GM18526 (cell line): ENCODE data around the gene TMEM205.

ENCODE experiments used
- POLR2A ChIP-seq: IDR thresholded peaks from 3 replicates; pipeline ENCODE4 v1.6.1; 2011; ENCODE audit not compliant: insufficient read length; ENCODE audit errors: extremely low read depth

Gene TMEM205

DNA sequence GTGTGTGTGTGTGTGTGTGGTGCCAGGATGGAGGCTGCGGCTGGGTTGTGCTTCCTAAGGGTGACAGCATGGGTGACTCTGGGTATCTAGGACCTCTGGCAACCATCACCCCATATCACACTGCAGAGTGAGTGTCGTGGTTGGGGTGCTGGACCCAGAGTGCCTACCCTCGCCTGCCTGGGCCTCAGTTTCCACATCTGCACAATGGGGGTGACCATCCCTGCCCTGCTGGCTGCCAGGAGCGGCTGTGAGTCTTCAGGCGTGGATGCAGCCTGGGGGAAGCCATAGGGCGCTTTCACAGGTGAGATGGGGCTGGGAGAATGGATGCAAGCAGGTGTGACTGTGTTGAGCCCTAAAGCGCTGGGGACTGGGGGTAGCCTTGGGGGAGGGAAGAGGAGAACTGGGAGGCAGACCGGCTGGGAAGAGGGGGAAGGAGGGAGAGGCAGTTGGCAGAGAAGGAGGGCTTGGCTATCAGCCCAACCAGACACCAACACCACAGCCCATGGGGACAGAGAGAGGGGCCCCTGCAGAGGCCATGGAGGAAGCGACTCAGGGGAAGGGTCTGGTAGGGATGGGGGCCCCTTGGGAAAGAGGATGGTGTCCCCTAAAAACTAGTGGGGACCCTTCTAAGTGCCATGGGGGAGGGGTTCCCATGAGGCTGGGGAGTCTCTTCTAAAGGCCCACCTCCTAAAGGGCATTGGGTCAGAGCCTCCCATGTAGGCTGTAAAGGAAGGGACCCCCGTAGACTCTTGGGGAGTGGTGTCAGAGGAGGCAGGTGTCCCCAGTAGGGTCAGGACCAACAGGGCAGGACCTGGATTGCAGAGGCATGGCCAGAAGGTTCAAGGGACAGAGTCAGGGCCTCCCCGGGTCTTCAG lies 10.8 kb upstream of the TMEM205 start:
- no peak for TF ChIP-seq POLR2A

DNA sequence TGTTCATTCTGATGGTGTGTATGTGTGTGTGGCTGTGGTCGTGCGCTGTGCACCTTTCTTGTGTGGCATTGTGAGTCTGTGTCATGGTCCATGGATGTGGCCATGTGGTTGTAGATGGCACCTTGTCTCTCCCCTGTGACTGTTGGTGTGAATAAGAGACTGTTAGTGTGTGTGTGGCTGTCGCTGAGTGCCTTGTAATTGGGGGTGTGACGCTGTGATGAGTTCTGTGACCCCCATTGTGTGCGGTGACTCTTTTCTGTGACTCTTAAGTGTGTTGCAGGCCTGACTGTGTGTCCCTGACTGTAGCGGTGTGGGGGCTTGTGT lies 10.0 kb upstream of the TMEM205 start:
- no peak for TF ChIP-seq POLR2A

DNA sequence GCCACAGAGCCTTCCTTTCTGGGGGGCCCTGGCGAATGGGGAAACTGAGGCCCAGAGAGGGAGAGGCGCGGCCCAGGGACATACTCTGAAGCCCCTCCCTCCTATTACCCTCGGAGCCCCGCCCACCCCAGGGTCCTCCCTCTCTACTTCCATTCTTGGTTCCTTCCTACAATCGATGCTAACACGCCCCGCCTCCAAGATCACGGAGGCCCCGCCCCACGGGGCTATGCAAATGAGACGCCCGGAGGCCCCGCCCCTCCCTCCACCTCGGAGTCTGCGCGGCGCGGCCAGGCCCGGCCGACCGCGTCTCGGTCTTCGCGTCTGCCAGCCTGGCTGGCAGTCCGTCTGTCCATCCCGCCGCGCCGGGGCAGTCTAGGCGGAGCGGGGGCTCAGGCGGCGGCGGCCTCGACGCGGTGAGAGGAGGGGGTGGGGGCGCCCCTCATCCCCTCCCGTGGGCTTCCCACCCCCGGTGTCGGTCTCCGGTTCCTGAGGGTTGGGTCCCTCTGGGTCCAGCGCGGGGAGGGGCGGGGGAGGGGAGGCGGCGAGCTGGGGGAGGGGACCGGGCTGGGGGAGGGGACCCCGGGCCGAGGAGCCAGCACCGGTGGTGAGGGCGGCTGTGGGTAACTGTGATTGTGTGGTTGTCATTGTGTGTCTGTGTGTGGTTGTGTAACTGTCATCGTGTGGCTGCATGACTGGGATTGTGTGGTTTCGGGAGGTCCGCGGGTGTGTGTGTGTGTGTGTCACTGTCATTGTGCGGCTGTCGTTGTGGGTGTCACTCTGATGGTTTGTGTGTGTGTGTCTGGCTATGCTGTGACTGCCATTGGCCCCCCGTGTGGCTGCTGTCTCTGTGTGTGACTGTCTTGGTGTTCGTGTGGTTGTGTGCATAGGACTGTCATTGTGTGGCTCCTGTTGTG lies 9.3 kb upstream of the TMEM205 start, which contains the start of gene PLPPR2:
TSS of gene PLPPR2 (plus strand) at position 273 of the 914 bp plus-strand sequence. CDS start 2,242 bp downstream, outside the sequence.
- peak; percentile 30 for TF ChIP-seq POLR2A

DNA sequence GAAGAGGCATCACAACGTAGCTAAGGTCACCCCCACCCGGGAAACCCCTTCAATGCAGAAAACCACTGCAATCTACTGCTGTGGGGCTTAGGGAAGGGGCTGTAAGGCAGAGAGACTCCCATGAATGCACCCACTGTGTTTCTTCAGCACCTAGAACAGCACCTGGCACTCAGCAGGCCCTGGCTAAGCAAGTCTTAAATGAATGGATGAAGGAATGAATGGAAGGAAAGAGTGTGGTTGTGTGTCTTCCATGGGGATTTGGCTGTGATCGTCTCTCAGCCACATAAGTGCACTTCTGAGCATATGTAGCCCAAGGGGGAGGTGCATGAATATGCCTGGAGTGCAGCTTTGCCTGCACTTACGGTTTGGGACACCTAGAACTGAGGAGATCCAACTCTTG lies 3.1 kb upstream of the TMEM205 start:
- no peak for TF ChIP-seq POLR2A

DNA sequence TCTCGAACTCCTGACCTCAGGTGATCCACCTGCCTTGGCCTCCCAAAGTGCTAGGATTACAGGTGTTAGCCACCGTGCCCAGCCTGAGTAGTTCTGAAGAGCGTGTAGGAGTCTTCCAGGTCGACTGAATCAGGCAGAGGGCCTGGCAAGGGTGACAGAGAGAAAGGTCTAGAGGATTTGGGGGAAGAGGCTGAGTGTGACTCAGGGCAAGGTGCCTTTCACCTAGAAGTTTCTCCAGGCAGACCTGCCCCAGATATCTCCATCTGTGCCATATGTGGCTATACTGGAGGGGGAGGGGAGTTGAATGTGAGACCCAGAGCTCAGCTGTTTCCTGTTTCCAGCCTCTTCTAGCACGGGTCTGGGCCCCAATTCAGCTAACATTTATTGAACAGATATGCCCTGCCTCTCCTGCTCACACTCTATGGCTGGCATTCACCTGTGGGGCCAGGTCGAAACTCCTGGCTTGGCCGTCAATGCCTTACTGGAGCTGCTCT lies 1.5 kb upstream of the TMEM205 start:
- no peak for TF ChIP-seq POLR2A

DNA sequence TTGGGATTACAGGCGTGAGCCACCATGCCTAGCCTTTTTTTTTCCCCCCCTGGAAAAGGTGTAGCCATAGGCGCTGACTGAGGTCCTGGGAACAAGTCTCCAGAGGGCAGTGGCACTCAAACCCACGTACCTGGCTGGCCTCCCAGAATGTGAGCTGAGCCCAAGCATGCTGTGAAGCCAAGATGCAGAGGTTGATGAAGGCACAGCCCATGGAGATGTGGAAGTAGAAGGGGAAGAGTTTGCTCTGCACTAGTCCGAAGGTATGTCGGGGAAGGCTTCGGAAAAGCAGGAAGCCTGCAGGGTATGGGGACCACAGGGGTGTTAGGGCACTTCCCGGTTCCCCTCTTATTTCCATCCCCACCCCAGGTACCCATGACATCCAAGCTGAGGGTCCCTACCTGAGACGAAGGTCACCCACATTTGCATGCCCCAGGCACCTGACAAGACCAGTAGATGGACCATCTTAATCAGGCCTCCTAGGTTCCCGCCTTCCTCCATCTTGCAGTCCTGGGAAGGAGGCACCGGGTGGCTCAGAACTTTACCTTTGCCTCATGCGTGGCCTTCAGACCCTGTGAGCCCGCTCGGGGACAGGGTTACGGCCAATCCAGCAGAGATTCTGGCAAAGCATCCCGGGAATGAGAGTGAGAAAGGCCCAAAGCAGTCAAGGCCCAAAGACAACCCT lies 805 bp downstream of the TMEM205 start:
- TF ChIP-seq POLR2A: no peak

DNA sequence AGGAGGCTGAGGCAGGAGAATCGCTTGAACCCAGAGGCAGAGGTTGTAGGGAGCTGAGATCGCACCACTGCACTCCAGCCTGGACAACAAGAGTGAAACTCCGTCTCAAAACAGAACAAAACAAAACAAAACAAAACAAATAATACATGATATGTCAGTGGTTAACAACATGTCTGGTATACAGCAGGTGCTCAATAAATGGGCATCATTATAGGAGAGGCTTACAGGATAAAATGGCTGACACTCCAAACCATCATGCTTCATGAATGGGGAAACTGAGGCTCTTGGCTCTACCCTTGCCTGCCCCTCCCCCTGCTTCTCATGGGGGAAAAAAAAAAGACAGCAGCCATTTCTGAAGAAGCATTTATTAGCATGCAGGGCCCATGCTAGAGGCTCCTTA lies 3.6 kb downstream of the TMEM205 start:
- no peak for TF ChIP-seq POLR2A

DNA sequence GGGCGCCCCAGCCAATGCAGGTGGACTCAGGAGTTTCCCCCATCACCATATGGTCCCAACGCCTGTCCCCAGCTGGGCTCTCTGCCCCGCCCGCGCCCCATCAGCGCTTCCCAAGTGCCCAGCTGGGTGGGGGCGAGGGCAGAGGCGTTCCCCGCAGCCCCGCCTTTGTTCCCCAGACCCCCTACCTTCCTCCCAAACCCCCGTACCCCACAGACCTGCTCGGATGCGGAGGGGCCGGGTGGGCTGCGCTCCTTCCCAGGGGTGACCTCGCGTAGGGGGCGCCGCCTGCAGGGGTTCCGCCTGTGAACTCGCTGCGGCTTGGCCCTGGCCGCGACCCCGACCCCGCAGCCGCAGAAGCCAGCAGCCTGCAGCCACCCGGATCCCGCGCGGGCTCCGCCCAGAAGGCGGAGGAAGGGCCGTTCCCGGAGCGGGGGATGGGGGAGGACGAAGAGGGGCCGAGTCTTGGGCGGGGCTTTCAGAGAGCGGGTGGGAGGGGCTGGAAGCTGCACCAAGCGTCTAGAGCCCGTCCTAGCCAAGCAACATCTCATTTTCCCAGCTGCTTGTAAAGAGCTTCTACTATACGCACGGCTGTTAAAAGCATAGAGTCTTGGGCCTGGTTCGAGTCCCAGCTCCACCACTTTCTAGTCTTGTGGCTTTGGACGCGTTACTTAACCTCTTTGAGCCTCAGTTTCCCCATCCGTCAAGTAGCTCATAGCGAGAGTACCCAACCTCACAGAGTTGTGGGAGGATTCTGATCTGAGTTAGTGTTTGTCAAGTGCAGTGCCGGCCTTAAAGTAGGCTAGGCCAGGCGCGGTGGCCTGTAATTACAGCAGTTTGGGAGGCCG lies 6.6 kb downstream of the TMEM205 start, which contains the start of gene RAB3D:
TSS of gene RAB3D (minus strand) at position 404 of the 845 bp plus-strand sequence. CDS start 2,258 bp downstream, outside the sequence.
- peak; percentile 63 for TF ChIP-seq POLR2A

DNA sequence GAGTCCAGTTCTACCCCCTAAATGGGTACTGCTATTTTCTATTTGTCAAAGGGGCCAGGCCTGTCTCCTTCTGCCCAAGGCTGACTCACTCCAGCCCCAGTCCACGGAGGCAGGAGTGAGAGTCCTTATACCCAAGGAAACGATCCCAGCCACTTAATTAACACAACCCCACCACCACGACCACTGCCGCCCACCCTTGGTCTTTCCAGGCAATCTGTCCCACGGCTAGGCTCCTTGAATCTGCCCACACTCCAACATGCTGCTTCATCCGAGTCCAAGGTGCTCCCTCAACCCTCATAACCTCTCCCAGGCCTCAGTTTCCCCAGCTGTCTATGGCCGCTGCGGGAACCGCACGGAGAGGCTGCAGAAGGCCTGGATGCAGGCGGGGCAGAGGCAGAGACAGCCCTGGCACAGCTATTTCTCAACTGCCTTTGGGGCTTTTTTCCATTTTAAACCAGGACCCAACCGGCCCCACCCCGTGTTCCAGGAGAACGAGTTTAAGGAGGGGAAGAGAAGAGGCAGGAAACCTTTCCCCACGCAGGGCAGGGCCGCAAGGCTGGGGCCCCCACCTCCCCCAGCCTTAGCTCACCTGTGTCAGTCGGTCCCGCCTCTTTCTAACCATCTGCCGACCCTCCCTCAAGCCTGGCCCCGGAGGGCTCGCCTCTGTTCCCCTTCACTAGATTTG lies 7.4 kb downstream of the TMEM205 start:
- no peak for TF ChIP-seq POLR2A

DNA sequence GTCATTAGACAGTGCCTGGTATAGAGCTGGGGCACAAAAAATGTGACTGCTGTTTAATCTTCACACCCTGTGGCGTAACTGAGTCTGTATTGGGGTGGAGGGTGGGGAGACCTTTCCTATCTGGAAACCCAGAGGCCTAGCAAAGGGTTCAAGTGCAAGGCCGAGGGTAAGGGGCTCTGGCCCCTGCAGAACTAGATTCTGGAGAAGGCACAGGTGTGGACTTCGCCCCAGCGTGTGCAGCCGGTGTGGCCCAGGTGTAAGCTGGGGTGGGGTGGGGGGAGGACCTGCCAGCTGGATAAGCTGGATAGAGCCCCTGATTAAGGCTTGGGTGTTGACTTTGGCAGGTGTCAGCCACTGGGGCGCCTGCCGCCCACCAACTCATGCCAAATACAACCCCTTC lies 7.9 kb downstream of the TMEM205 start:
- TF ChIP-seq POLR2A: no peak

DNA sequence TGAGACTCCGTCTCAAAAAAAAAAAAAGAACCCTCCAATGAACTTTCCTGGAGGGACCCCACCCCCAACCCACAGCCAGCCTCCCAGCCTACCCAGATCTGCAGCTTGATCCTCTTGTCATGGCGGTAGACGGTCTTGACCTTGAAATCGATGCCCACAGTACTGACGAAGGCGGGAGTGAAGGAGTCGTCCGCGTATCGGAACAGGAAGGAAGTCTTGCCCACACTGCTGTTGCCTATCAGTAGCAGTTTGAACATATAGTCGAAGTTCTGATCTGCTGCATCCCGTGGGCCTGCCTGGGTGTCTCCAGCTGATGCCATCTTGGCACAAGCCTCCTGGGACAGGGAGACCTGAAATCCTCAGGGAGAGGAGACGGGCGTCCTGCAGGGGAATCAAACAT lies 9.0 kb downstream of the TMEM205 start:
- TF ChIP-seq POLR2A: no peak

DNA sequence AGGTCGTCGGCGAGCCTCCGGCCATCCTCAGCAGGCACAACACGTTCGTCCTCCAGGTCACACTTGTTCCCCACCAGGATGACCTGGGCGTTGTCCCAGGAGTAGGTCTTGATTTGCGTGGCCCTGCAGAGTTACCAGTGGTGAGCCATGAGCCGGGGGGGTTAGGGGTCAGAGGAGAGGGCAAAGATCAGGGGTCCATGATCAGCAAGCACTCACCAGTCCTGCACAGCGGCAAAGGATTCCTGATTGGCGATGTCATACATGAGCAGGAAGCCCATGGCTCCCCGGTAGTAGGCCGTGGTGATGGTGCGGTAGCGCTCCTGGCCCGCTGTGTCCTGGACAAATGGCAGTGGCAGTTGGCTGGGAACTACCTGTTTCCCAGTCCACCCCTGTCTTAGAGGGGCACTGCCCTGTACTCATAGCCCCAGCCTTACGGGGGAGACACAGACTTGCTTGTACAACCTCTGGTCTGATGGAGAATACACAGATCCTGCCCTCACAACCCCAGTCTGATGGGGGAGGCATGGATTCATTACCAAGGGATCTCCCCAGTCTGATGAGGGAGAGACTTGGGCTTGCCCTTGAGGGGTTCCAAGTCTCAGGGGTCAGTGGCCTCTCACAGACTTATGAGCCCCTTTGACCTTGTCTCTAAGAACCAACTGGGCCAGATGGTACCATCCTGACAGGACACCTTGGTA lies 10.5 kb downstream of the TMEM205 start:
- TF ChIP-seq POLR2A: no peak

DNA sequence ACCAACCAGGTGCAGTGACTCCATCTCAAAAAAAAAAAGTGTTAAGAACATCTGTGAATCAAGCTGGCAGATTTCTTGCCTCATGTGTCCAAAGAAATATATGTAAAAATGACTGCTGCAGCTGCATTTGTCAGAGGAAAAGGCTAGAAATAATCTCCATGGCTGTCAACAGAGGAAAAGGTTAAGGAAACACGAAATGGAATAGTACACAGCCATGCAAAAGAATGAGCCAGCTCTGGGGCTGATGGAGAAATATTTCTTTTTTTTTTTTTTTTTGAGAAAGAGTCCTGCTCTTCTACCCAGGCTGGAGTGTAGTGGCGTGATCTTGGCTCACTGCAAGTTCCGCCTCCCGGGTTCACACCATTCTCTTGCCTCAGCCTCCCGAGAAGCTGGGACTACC lies 13.2 kb downstream of the TMEM205 start:
- TF ChIP-seq POLR2A: no peak

DNA sequence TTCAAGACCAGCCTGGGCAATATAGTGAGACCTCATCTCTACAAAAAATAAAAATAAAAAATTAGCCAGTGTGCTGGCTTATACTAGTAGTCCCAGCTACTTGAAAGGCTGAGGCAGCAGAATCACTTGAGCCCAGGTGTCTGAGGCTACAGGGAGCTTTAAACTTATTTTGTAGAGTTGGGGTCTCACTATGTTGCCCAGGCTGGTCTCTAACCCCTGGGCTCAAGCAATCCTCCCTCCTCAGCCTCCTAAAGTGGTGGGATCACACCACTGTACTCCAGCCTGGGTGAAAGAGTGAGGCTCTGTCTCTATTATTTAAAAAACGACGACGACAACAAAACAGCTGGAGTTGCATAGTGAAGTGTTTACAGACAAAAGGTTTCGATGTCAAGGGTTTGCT lies 14.6 kb downstream of the TMEM205 start:
- no peak for TF ChIP-seq POLR2A

DNA sequence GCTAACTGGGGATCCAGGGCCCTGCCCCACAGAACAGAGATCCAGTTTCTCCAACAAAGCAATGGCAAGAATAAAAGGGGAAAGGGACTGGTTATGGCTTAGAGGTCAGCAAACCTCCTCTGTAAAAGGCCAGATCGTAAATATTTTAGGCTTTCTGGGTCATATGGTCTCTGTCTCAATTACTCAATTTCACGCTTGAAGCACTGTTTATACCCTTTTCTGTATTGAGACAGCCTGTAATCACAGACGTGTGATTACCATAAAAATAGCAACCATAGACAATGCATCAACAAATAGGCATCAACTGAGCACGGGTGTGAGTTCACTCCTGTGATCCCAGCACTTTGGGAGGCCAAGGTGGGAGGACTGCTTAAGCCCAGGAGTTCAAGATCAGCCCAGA lies 15.9 kb downstream of the TMEM205 start:
- no peak for TF ChIP-seq POLR2A
